Caco-2 (cell line): Measurements from ENCODE around the gene TRPM1. TPM values are rescaled to one million over a fixed set of nuclear protein-coding genes. Genes with fewer than 3 reads are reported as not detected.

ENCODE experiments used
- BruUV-seq: library from RNA; stranded (reverse); fragments of 400-500 nt; replicated peaks from 2 replicates; lab custom pipeline; 2021; lab: Mats Ljungman, UMichigan
- CTCF ChIA-PET: fragments of 300-600 bp; sonication (Branson Sonifier 250); formaldehyde crosslinking; loops from one replicate; lab custom pipeline; 2022; ENCODE audit warnings: antibody characterized with exemption; lab: Charles Lee
- POLR2A ChIA-PET: fragments of 300-600 bp; sonication (Branson Sonifier 250); formaldehyde crosslinking; loops from one replicate; lab custom pipeline; 2022; ENCODE audit warnings: antibody characterized with exemption; lab: Charles Lee
- DNase-seq, 2 experiments: peaks; one replicate each; pipeline versions ENCODE4 v3.0.0 to v3.0.0-alpha.2; 2020 to 2022
- H3K27me3 ChIP-seq: replicated peaks from 2 replicates; pipeline ENCODE4 v1.6.0; 2011; ENCODE audit warnings: low read length; ENCODE audit not compliant: control insufficient read depth, insufficient read depth
- H3K36me3 ChIP-seq: 2 replicates; pipeline ENCODE4 v1.5.1; 2011; ENCODE audit warnings: low read length; ENCODE audit not compliant: control insufficient read depth, insufficient read depth
- H3K4me1 ChIP-seq: fragments of 250-450 bp; sonication (Bioruptor Pico); 2 replicates; pipeline ENCODE4 v1.5.1; 2020; ENCODE audit warnings: mild to moderate bottlenecking
- H3K4me3 ChIP-seq: 2 replicates; pipeline ENCODE4 v1.5.1; 2011; ENCODE audit warnings: low read depth, mild to moderate bottlenecking, control low read depth, low read length
- H3K9me3 ChIP-seq: fragments of 250-450 bp; sonication (Bioruptor Pico); 2 replicates; pipeline ENCODE4 v1.5.1; 2020; ENCODE audit warnings: mild to moderate bottlenecking, moderate library complexity
- H3K27ac Mint-ChIP-seq: one replicate; pipeline ENCODE4 v1.8.0; 2022; ENCODE audit warnings: mixed read lengths; ENCODE audit not compliant: unreplicated experiment
- H3K27me3 Mint-ChIP-seq: one replicate; pipeline ENCODE4 v1.8.0; 2022; ENCODE audit warnings: mixed read lengths; ENCODE audit not compliant: insufficient read depth, unreplicated experiment
- H3K36me3 Mint-ChIP-seq: one replicate; pipeline ENCODE4 v1.8.0; 2022; ENCODE audit warnings: mild to moderate bottlenecking, mixed read lengths; ENCODE audit not compliant: insufficient read depth, unreplicated experiment
- H3K4me1 Mint-ChIP-seq: one replicate; pipeline ENCODE4 v1.8.0; 2022; ENCODE audit warnings: low read depth, mixed read lengths; ENCODE audit not compliant: unreplicated experiment
- H3K4me3 Mint-ChIP-seq: one replicate; pipeline ENCODE4 v1.8.0; 2022; ENCODE audit warnings: mild to moderate bottlenecking, moderate library complexity, mixed read lengths; ENCODE audit not compliant: unreplicated experiment
- H3K9me3 Mint-ChIP-seq: one replicate; pipeline ENCODE4 v1.8.0; 2022; ENCODE audit warnings: mixed read lengths; ENCODE audit not compliant: unreplicated experiment
- intact Hi-C: fragments of 100-400 bp; cut with micrococcal nuclease; formaldehyde crosslinking; loops from one replicate; pipeline ENCODE4 v1.10.0; 2022; ENCODE audit not compliant: unreplicated experiment
- total RNA-seq: library from RNA; stranded (reverse); gene quantifications from 2 replicates; pipeline ENCODE4 v1.2.3, GENCODE V29; 2022
- TF ChIP-seq, protein P1 (sequence below), 2 experiments: fragments of 200-600 bp in 1 of 2; IDR thresholded peaks; 1 replicate in 1 of 2; 2 replicates in 1 of 2; pipeline versions ENCODE4 v1.5.1 to v1.8.0; 2011 to 2022; ENCODE audit warnings: antibody characterized with exemption in 1 of 2, control low read depth in 1 of 2, inconsistent platforms in 1 of 2, low read depth in 1 of 2, low read length in 1 of 2, mild to moderate bottlenecking in 1 of 2, moderate library complexity in 1 of 2; ENCODE audit not compliant: insufficient read depth in 1 of 2, severe bottlenecking in 1 of 2, unreplicated experiment in 1 of 2

Gene TRPM1
- total RNA-seq, 1 experiment from 2014 or later, result not detected

DNA sequence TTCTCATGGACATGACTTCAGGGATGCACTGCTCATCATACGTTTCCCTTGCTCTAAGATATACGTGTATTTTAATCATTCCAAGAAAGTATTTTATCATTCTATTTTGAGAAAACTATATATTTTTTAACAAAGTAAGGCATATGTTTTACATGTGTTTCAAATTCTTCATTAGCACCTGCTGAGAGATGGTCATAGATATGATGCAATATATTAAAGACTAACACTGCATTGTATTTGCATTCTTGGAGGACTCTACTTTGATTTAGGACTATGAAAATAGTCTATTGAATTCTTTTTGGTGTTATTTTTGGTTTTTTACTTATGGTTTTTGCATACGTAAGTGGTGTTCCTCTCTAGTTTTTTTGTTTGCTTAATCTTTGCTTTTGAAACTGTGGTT lies 55.9 kb downstream of the TRPM1 start:
- intact Hi-C loops, result no loop called here

DNA sequence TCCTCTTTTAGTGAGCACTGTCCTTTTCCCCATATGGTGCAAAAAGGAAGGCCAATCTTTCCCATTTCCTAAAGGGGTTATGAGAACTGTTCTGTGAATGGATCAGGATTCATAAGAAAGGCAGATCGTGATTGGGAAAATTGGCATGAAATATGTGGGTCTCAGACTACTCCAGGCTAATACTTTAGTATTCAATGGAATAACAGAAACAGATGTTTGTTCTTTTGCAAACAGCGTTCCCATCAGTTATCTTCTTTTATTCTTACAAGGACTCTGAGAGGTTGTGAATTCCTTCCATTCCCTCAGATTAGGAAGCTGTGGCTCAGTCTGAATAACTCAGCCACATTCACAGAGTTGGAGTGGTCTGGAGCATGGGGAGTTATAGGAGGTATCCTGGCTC lies 58.8 kb downstream of the TRPM1 start:
- H3K36me3 ChIP-seq, result no peaks in the 10 kb centered on the region
- Mint-ChIP-seq H3K27me3 (no peaks in the 10 kb centered on the region), H3K4me3 (no peak overlapping the region), H3K4me1 (no peaks in the 10 kb centered on the region), H3K27ac (no peak overlapping the region), H3K36me3 (no peaks in the 10 kb centered on the region), H3K9me3 (no peaks in the 10 kb centered on the region)
- intact Hi-C loops, result no loop called here
- H3K4me1 ChIP-seq, result no peaks in the 10 kb centered on the region
- BruUV-seq, result no TSS peak
- H3K27me3 ChIP-seq, result no peaks in the 10 kb centered on the region
- DNase-seq, result no peak
- H3K9me3 ChIP-seq, result no peaks in the 10 kb centered on the region
- ChIA-PET CTCF (no interaction called here), POLR2A (no interaction called here)
- no peak overlapping the region for H3K4me3 ChIP-seq
- TF ChIP-seq, protein P1, sequence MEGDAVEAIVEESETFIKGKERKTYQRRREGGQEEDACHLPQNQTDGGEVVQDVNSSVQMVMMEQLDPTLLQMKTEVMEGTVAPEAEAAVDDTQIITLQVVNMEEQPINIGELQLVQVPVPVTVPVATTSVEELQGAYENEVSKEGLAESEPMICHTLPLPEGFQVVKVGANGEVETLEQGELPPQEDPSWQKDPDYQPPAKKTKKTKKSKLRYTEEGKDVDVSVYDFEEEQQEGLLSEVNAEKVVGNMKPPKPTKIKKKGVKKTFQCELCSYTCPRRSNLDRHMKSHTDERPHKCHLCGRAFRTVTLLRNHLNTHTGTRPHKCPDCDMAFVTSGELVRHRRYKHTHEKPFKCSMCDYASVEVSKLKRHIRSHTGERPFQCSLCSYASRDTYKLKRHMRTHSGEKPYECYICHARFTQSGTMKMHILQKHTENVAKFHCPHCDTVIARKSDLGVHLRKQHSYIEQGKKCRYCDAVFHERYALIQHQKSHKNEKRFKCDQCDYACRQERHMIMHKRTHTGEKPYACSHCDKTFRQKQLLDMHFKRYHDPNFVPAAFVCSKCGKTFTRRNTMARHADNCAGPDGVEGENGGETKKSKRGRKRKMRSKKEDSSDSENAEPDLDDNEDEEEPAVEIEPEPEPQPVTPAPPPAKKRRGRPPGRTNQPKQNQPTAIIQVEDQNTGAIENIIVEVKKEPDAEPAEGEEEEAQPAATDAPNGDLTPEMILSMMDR (IDR thresholded peaks at IDR 0.05; ENCODE audit: insufficient read depth in 1 of 2, low read depth in 1 of 2, low read length in 1 of 2, severe bottlenecking in 1 of 2, unreplicated experiment in 1 of 2), result no peak

More for the DNA sequence above, 55.9 kb downstream of the TRPM1 start:
- H3K4me3 ChIP-seq, result no peak overlapping the region
- peaks cover 4% of the 10 kb centered on the region; the same call in 1 of the 2 replicates for H3K4me1 ChIP-seq
- H3K4me1 Mint-ChIP-seq, result no peaks in the 10 kb centered on the region
- no peaks in the 10 kb centered on the region for H3K9me3 ChIP-seq
- H3K4me3 Mint-ChIP-seq, result no peak overlapping the region
- ChIA-PET POLR2A (no interaction called here), CTCF (no interaction called here)
- BruUV-seq, result no TSS peak
- H3K9me3 Mint-ChIP-seq, result no peaks in the 10 kb centered on the region
- no peaks in the 10 kb centered on the region for H3K36me3 Mint-ChIP-seq
- H3K27me3 Mint-ChIP-seq, result no peaks in the 10 kb centered on the region
- DNase-seq, result no peak
- H3K27ac Mint-ChIP-seq, result no peak overlapping the region
- TF ChIP-seq, protein P1 (IDR thresholded peaks at IDR 0.05; ENCODE audit: insufficient read depth in 1 of 2, low read depth in 1 of 2, low read length in 1 of 2, severe bottlenecking in 1 of 2, unreplicated experiment in 1 of 2), result no peak
- H3K27me3 ChIP-seq, result no peaks in the 10 kb centered on the region
- H3K36me3 ChIP-seq, result no peaks in the 10 kb centered on the region

DNA sequence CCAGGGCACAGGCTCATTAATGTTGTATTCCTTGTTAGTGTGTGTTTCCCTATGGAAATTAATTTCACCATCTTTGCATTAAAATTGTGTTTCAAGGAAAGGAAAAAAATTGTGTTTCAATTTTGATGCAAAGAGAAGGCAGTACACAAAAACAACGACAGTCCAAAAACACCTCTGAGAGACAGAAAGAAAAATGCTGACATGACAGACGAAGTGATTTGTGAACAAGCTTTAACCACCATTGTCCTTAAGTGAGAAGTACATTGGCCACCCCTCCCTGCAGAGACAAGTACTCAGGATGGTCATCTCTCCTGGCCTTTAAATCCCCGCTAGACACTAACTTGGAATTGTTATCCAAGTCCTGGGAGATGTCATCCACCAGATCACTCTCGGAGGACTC lies 59.9 kb downstream of the TRPM1 start:
- Mint-ChIP-seq H3K4me3 (no peak overlapping the region), H3K27me3 (no peaks in the 10 kb centered on the region), H3K9me3 (no peaks in the 10 kb centered on the region), H3K27ac (no peak overlapping the region), H3K4me1 (no peaks in the 10 kb centered on the region), H3K36me3 (no peaks in the 10 kb centered on the region)
- BruUV-seq, result no TSS peak
- Histone ChIP-seq H3K4me3 (no peak overlapping the region), H3K36me3 (no peaks in the 10 kb centered on the region), H3K9me3 (no peaks in the 10 kb centered on the region), H3K27me3 (no peaks in the 10 kb centered on the region), H3K4me1 (no peaks in the 10 kb centered on the region)
- ChIA-PET CTCF (no interaction called here), POLR2A (no interaction called here)
- DNase-seq, result no peak
- intact Hi-C loops, result no loop called here
- TF ChIP-seq, protein P1 (IDR thresholded peaks at IDR 0.05; ENCODE audit: insufficient read depth in 1 of 2, low read depth in 1 of 2, low read length in 1 of 2, severe bottlenecking in 1 of 2, unreplicated experiment in 1 of 2), result no peak
